ENCODE data around the gene CTNNA2. TPM values are rescaled to one million over a fixed set of nuclear protein-coding genes. Genes with fewer than 3 reads are reported as not detected.

Gene CTNNA2
- total RNA-seq, 1 donor from 2014 or later = not detected

DNA sequence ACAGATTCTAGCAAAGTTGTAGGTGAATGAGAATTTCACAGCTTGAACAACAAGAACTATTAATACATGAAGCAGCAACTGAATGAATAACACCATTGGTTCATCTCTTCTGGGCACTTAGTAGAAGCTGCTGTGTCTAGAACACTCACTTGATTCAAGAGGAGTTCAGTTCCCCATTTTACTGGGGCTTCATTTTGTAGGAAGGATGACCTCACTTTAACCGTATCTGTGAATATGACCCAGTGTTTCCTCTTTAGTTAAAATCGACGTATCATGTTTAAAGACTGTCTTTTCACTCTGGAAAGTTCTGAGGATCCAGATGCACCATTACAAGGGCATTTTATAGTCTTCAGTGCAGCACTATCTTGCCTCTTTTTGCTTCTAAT, 743.9 kb downstream of the CTNNA2 start:
- no peak for DNase-seq (ENCODE audit: low read depth in 2 of 2)

DNA sequence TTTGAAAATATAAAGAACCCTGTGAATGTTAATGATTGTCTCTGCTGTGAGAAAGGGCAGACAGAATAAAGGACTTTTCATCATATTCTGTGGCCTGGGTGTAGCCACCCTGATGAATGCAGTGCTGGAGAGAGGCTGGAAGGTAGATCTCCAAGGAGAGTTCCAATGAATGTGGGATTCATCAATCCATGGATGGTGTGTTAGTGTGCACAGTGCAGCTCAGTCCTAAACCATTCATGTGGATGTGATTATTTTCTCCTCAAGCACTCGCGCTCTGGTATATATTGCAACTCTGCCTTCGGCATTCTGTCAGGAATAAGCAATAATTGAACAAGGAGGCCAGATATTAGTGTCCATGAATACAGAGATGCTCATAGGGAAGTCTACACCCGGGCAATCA, 744.6 kb downstream of the CTNNA2 start:
- no peak for DNase-seq (ENCODE audit: low read depth in 2 of 2)

DNA sequence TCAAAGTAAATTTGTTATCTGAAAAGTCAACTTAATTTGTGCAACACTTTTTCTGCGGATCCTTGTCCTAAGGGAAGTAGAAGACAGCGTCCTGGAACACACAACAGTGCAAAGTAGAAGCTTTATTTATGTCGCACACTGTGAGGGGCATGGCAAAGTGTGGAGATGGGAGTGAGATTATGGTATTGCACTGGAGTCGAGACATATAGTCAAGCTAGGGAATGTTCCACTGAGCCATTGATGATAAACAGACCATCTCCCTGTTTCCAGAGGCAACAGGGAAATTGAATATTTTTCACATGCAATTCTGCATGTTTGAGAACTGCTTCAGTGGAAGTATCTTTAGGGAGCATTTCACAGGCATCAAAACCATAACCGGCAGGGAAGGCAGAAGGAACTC, 745.5 kb downstream of the CTNNA2 start:
- DNase-seq (ENCODE audit: low read depth in 2 of 2) = no peak

DNA sequence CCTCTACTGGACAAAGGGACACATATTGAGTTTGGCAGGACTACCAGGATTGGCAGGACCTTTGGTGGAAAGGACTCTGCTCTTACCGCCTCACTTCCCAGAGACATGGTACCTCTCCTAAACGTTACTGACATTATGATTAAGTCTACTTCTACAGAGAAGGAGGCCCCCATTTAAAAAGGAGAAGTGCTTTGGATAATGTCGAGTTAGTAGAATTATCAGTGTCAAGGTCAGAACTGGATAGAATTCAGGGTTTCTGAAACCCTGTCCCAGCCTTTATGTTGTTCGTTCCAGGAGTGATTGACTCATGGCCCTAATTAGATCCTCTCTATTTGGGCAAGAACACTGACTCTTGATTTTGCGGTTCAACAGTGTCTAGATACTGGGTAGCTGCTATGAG, 745.9 kb downstream of the CTNNA2 start:
- DNase-seq (ENCODE audit: low read depth in 2 of 2) = no peak

DNA sequence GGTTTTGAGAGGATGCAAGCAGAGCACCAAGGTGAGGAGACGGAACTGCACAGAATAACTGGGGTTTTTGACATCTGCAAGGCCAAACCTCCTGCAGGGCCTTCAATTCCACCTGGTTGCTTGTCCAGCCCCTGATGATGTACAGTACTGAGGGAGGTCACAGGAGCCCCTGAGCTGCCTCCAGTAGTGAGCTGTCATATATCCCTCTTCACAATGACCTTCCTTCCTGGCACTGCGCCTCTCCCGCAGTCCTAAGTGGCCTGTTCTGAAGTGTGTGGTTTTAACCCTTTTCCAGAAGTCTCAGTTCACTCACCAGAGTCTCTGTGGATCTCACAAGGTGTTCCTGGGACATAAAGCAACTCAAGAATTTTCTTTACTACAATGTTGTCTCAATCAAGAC, 746.4 kb downstream of the CTNNA2 start:
- DNase-seq (ENCODE audit: low read depth in 2 of 2) = no peak

DNA sequence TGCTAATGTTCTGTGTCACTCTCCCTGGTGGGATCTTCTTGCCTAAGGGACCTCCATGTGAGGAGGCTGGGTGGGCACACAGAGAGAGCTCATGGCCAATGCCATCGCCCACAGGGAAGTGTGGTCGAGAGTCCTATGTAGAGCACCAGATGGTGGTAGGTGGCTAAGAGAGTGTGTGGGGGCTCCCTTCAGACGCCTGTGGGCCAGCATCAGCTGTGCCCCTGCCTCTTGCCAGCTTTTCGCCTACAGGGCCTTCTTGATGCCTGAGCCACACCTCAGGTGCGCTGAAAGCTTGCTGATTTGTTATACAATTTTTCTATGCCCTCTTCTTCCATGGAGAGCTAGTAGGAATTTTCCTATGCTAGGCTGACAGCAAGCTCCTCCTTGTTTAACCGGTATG, 753.4 kb downstream of the CTNNA2 start:
- DNase-seq (ENCODE audit: low read depth in 2 of 2) = no peak

DNA sequence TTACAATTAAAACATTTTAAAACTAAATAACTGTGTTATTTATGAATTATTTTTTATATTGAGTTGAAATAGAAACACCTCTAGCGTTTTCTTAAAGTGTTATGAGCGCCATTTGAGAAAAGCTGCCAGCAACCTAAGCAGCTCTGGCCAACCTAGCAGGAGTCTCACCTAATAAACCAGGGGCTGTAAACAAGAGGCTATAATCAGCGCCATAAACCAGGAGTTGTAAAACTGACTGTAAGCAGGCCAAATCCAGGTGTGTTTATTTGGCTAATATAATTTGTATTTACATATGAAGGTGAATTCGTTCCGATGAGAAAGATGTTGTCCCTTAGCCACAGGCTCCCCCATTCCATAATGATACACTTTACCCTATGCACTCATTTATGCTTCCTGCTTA, 757.0 kb downstream of the CTNNA2 start:
- no peak for DNase-seq (ENCODE audit: low read depth in 2 of 2)

DNA sequence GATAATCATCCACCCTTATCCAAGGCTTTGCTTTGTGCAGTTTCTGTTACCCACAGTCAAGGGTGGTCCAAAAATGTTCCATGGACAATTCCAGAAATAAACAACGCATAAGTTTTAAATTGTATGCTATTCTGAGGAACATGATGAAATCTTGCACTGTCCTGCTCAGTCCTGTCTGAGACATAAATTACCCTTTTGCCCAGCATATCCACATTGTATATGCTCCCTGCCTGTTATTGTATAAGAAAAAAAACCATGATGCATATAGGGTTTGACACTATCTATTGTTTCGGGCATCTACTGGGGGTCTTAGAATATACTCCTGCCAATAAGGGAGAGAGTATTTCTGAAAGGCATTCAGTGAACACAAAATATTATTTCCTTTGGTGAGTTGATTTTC, 767.7 kb downstream of the CTNNA2 start:
- DNase-seq (ENCODE audit: low read depth in 2 of 2) = no peak

DNA sequence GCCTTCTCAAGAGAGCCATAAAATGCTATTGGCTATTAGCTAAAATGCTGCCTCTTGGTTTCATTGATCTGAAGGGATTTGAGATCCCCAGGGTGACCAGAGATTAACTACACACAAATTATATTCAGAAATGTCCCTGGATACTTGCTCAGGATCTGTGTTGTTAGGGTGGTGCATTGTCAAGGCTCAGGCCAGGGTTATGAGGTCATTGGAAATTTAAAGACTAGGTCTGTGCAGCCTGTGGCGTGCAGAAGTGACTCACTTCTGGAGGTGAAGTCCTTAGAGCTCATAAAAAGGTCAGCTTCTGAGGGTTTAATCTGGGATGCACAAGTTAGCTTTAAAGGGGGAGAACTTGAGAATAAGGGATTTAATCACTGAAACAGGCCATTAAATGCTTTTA, 768.2 kb downstream of the CTNNA2 start:
- DNase-seq (ENCODE audit: low read depth in 2 of 2) = no peak

DNA sequence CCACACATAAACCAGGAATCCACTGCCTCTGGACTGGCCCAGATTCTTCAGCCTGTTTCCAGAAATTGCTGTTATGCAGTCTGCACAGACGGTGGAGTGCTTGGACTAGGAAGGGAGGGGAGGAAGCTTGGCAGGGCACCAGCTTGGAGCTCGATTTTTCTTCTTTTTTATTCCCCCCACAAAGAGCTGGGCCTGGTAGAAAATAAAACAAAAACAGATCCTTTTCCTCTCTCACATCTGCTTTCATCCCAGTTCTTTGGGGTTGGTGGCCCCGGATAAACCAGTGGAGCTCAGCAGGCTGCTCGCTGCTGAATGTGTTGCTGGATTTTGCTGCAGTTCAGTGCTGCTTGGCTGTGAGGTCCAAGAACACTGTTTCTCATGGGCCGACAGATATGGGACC, 775.7 kb downstream of the CTNNA2 start:
- DNase-seq (ENCODE audit: low read depth in 2 of 2) = no peak

DNA sequence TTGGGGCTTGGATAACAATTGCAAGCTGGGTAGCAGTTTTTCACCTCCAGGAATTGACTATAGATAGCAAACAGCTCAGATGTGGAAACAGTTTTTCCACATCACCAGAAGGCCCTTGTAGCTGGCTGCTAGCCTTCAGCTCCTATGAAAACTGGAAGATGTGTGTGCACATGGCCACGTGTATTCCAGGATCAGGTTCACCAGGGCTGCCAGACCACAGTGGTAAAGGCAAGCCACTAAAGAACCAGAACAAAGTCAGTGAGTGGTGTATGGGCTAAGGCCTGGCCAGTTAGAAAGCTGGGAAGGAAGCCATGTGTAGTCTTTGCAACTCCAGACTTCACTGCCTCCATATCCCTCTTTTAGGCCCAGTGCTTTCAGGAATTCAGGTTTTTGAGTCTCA, 778.8 kb downstream of the CTNNA2 start:
- no peak for DNase-seq (ENCODE audit: low read depth in 2 of 2)

DNA sequence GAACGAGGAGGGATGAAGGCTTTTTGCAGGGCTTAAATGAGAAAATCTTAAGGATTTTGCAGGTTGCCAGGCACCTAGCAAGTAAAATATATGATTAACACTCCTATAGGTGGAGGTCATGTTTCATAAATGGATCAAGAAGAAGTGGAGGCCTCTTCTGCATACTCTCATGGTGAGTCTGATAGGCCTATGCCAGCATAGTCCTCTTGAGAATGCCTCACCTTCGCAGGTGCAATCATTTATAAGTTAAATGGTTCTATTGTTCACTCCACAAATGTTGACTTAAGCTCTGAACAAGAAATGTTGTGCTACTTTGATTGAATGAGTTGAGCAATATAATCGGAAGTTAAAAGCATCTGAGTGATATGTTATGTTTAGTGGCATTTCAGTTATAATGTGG, 779.6 kb downstream of the CTNNA2 start:
- no peak for DNase-seq (ENCODE audit: low read depth in 2 of 2)

DNA sequence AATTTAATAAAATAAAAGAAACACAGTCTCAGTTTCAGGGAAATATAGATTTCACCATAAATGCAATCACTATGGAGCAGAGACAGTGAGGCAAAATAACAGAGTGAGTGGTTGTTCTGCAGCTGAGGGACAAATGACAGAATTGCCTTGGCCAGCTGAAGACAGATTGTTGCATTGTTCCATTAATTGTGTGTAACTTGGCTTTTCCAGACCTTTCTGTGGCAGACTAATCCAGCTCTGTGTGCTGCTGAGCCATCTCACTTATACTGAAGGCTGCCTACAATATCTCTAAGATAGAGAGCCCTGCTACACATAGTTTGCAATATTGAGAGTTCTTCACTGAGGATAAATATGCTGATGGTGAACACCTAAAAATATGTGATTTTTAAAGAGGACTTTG, 780.2 kb downstream of the CTNNA2 start:
- no peak for DNase-seq (ENCODE audit: low read depth in 2 of 2)

DNA sequence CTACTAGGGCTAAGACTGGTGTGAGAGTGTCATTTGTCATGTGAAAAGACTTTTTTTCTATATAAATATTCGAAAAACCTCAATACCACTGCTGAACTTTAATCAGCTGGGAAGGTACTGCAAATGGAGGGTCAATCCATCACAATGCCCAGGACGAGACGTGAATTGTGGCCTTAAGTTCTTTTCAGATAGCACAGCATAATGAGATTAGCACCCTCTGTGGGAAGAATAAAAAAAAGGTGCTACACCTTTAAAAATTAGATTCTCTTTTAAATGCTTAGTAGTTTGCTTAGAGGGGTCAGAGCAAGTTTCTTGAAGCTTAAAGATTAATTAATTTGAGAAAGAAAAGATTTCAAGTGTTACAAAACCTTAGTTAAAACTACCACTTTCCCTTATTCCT, 786.1 kb downstream of the CTNNA2 start:
- DNase-seq (ENCODE audit: low read depth in 2 of 2) = no peak

DNA sequence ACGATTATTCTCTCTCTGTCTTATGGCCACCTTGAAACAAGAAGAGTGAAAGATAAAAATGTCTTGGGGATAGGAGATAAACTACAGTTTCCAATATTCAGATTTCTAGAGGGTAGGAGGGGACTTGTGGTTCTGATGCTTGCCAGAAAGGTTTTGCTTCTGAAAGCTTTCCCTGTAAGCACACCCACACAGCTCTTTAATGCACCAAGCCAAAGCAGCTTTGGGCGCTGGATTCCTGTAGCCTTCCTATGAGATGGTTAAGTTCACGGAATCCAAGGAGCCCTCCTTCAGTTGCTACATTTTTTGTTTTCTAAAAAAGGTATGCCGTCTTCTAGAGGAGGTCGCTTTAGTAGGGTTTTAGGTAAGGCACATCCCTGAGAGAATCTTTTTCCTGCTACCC, 786.8 kb downstream of the CTNNA2 start:
- DNase-seq (ENCODE audit: low read depth in 2 of 2) = no peak

DNA sequence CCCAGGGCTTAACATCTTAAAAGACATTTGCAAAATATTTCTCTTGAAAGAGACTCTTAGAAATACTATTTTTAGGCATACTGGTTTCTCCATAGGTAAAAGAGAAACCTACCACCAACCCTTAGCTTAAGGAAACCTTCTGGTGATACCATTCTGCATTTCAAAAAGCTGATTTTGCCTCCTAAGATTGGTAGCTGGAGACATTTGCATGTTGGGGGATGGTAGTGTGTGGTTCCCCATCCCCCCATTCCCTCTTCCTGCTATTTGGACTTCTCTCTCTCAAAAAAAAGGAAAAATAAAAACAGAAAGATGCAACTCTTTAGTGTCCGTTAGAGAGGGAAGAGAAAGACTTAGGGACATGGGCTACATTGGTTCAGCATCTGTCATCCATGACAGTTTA, 787.5 kb downstream of the CTNNA2 start:
- DNase-seq (ENCODE audit: low read depth in 2 of 2) = no peak

DNA sequence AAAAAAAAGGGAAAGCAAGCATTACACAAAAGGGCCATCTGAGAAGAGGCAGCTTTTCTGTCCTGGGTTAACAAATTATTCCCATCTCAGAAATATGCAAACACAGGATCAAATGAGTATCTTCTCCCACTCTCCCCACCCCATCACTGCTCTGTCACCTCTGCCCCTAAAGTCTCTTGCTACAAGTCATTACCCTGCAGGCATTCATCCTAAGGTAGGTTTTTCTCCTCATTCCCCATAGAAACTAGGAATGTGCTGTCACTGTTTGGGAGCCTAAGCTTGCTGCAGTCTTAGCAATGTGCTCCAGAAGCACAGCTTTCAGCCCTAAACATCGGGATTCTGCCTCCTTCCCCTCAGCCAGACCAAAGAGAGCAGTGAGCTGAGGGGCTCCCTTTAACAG, 788.1 kb downstream of the CTNNA2 start:
- no peak for DNase-seq (ENCODE audit: low read depth in 2 of 2)

DNA sequence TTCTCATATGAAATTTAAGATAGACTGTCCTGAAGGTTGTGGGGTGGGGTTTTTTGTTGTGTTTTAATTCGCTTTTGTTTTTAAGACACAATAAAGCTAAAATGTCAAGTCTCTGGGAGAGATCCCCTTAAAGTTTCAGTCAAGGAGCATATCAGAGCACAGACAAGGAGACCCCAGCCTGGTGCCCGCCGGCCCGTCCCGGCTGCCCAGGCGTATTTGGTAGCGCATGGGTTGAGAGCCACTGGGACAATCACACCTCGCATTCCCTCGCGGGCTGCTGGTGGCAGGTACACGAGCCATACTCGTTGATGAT, 789.1 kb downstream of the CTNNA2 start:
- no peak for DNase-seq (ENCODE audit: low read depth in 2 of 2)

DNA sequence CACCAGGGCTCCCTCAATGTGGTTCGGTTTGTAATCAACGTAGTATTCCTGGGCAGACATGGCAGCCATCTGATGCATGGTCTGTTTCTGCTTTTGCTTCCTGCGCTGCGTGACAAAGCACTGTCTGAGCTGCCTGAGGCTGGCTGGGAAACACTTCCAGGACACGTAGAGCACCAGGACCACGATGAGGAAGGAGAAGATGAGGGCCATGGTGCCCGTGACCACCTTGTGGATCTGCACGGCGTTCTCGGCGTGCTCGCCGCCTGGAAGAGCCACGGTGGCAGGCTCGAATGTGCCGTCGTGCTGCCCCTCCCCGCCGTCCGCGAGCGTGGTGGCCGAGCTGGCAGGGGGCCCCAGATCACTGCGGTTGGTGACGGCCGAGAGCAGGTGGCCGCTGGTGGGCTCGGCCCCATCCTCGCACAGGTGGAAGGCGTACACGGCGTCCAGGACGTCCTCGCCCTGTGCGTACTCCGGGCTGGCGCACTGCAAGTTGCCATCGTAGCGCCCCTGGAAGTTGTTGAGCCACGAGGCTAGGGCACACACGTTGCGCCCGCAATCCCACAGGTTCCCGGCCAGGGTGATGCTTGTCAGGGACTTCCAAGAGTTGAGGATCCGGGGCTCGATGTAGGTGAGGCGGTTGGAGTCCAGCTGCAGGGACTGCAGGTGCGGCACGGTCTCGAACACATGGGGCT, 789.6 kb downstream of the CTNNA2 start:
- no peak for DNase-seq (ENCODE audit: low read depth in 2 of 2)

DNA sequence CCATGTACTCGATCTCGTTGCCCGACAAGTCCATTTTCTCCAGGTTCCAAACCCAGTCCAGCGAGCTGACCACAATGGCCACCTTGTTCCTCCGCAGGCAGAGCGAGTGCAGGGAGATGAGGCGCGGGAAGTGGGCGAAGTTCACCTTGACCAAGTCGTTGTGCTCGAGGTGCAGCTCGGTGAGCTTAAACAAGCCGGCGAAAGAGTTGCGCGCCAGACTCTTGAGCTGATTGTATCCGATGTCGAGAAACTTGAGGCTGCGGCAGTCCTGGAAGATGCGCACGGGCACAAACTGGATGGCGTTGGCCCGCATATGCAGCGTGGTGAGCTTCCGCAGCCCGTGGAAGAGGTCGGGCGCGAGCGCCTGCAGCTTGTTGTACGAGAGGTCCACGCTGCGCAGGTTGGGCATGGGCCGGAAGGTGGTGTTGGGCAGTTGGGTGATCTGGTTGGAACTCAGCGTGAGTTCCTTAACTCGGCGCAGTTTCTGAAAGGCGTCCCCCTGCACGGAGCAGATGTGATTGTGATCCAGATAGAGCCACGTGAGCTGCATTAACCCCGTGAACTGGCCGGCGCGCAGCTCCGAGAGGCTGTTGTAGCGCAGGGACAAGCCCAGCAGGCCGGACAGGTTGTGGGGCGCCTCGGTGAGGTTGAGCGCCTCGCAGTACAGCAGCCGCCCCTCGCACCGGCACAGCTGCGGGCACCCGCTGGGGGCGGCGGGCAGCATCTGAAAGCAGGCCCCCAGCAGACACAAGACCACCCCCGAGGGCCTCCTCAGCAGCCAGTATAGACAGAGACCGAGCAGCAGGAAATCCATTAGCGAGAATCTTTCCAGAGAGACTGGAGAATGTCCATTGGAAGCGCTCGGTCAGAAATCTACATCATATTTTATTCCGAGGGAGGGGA, 790.4 kb downstream of the CTNNA2 start:
- no peak for DNase-seq (ENCODE audit: low read depth in 2 of 2)

DNA sequence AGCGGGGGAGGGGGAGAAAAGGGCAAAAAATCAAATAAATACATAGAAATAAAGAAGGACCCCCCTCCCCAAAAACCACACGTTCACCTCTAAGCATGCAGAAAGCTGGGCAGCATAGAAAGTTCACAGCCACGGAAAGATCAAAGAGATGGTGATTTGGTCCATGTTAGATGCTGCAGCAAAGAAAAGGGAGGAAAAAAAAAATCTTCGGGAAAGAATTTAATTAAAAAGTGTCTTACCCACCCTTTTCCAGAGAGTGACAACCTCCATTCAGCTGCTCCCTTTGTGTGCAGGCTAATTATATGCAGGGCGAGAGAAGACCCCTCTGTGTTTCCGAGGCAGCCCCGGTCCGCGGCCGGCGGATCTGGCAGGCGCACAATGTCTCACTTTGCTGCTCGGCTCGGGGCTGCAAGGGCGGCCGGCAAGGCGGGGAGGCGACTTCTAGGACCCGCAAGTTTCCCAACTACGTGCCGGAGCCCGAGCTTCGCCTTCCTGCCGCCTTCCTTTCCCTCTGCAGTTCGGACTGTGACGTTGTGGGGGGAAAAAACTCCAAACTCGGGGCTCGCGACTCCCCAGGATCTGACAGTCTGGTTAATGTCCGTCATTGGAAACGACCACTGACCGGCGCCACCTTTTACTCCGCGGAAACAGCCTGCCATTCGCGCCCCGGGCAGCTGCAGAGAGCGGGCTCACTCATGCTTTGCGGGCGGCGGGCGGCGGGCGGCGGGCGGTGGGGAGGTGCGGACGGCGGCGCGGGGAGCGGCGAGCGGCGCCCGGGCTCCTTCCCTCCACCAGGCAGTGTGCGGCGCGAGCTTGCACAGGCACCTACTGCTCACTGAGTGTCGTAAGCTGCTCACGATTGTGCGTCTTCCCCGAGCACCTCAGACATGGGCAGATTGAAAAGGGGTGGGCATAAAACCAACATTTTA, 791.3 kb downstream of the CTNNA2 start, which contains the start of gene LRRTM1:
TSS of gene LRRTM1 (minus strand) at position 844 of the 929 bp plus-strand sequence. CDS start 933 bp downstream, outside the sequence.
- DNase-seq (ENCODE audit: low read depth in 2 of 2) = no peak

DNA sequence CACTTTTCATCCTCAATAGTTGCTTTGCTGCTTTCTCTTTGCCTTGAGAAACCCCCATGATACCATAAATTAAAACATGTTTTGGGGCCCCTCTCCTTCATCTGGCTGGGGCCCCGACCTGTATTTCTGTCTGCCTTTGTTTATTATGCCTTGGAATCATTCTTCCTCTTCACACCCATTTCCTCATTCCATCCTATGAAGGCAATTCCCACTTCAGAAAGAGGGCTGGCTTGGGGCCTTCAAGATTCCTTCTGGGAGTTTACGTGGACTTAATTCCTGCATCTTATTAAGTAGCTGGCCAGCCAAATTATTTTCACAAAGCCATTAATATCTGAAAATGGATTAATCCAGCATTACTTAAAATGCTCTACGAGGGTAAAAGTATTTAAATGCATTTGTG, 798.5 kb downstream of the CTNNA2 start:
- DNase-seq (ENCODE audit: low read depth in 2 of 2) = no peak

All from lung microvascular endothelial cell (primary cell).